Keratinocyte (primary cell): ENCODE data around the gene SMARCD1. TPM values are rescaled to one million over a fixed set of nuclear protein-coding genes. Genes with fewer than 3 reads are reported as not detected.

Experiments
- DNase-seq: peaks from one replicate; pipeline ENCODE4 v3.0.0-alpha.2; 2011; ENCODE audit warnings: low read depth, missing footprints, low spot score
- FAIRE-seq: peaks from 2 replicates; lab custom pipeline; 2011; peaks lifted over from hg19 to GRCh38; lab: Jason Lieb, UNC
- H2AFZ ChIP-seq: 2 replicates; pipeline ENCODE4 v1.6.0; 2012; ENCODE audit warnings: low read length, control low read depth, inconsistent platforms; ENCODE audit not compliant: control insufficient read depth
- H3K27ac ChIP-seq: 2 replicates; pipeline ENCODE4 v1.5.1; 2011; ENCODE audit warnings: low read length; ENCODE audit not compliant: control insufficient read depth, insufficient read depth
- H3K27me3 ChIP-seq: 3 replicates; pipeline ENCODE4 v1.6.0; 2011; ENCODE audit warnings: low read length; ENCODE audit not compliant: control insufficient read depth, insufficient read depth; ENCODE audit errors: extremely low read depth
- H3K36me3 ChIP-seq, 2 experiments: 2 replicates in 1 of 2; 3 replicates in 1 of 2; pipeline ENCODE4 v1.5.1; 2011; ENCODE audit warnings: low read length in 2 of 2, mild to moderate bottlenecking in 1 of 2; ENCODE audit not compliant: control insufficient read depth in 2 of 2, insufficient read depth in 2 of 2; ENCODE audit errors: extremely low read depth in 1 of 2
- H3K4me1 ChIP-seq: 3 replicates; pipeline ENCODE4 v1.5.1; 2011; ENCODE audit warnings: low read length; ENCODE audit not compliant: control insufficient read depth, insufficient read depth; ENCODE audit errors: extremely low read depth
- H3K4me2 ChIP-seq: 3 replicates; pipeline ENCODE4 v1.6.0; 2011; ENCODE audit warnings: low read depth, low read length; ENCODE audit not compliant: control insufficient read depth, insufficient read depth; ENCODE audit errors: extremely low read depth
- H3K4me3 ChIP-seq, 3 experiments: fragments of 200-600 bp in 1 of 3; sonication (generic) in 1 of 3; 2 replicates in 2 of 3; 3 replicates in 1 of 3; pipeline ENCODE4 v1.5.1; 2011 to 2016; ENCODE audit warnings: low read length in 3 of 3, mild to moderate bottlenecking in 3 of 3, control low read depth in 2 of 3, inconsistent platforms in 1 of 3, low read depth in 1 of 3, mixed read lengths in 1 of 3, mixed run types in 1 of 3, moderate library complexity in 1 of 3; ENCODE audit not compliant: control insufficient read depth in 2 of 3, insufficient read depth in 2 of 3; ENCODE audit errors: extremely low read depth in 1 of 3
- H3K79me2 ChIP-seq: 2 replicates; pipeline ENCODE4 v1.6.0; 2012; ENCODE audit warnings: low read length; ENCODE audit not compliant: control insufficient read depth, insufficient read depth
- H3K9ac ChIP-seq: 3 replicates; pipeline ENCODE4 v1.6.0; 2011; ENCODE audit warnings: low read length; ENCODE audit not compliant: control insufficient read depth, insufficient read depth; ENCODE audit errors: extremely low read depth
- H3K9me1 ChIP-seq: 3 replicates; pipeline ENCODE4 v1.6.0; 2011; ENCODE audit warnings: low read length; ENCODE audit not compliant: control insufficient read depth, insufficient read depth; ENCODE audit errors: extremely low read depth
- H3K9me3 ChIP-seq: 2 replicates; pipeline ENCODE4 v1.5.1; 2012; ENCODE audit warnings: low read depth, low read length; ENCODE audit not compliant: control insufficient read depth
- H4K20me1 ChIP-seq: 3 replicates; pipeline ENCODE4 v1.6.0; 2011; ENCODE audit warnings: low read length; ENCODE audit not compliant: control insufficient read depth, insufficient read depth; ENCODE audit errors: extremely low read depth
- EZH2 ChIP-seq: IDR thresholded peaks from one replicate; pipeline ENCODE4 v1.6.1; 2012; ENCODE audit warnings: inconsistent platforms, mild to moderate bottlenecking, low read length, moderate library complexity
- dilution Hi-C: fragments of 300-500 bp; cut with MboI; formaldehyde crosslinking; loops from one replicate; pipeline ENCODE4 v1.7.0; 2020; ENCODE audit warnings: low sequenced_read_pairs; ENCODE audit not compliant: extremely low pct_ligation_motif_present
- polyA plus RNA-seq, 5 experiments: library from polyadenylated mRNA; depleted of rRNA in 3 of 5; stranded (reverse) in 3 of 5; stranded (forward) in 1 of 5; unstranded in 1 of 5; fragments of >200 nt; gene quantifications; 1 replicate in 1 of 5; 2 replicates in 3 of 5; 3 replicates in 1 of 5; pipeline versions ENCODE4 v1.2.1 to v1.2.3, GENCODE V29; 2011 to 2012; ENCODE audit warnings: missing spikeins in 2 of 5, low read depth in 1 of 5, low replicate concordance in 1 of 5
- TF ChIP-seq, protein P1 (sequence below), 3 experiments: IDR thresholded peaks in 1 of 3; conservative IDR thresholded peaks in 1 of 3; optimal IDR thresholded peaks in 1 of 3; 2 replicates in 2 of 3; 3 replicates in 1 of 3; pipeline versions ENCODE3 to v1.5.1; 2011; ENCODE audit warnings: low read length in 3 of 3, mild to moderate bottlenecking in 3 of 3, moderate library complexity in 2 of 3, control low read depth in 1 of 3, inconsistent platforms in 1 of 3; ENCODE audit not compliant: insufficient read depth in 2 of 3; ENCODE audit errors: extremely low read depth in 1 of 3

Gene SMARCD1
- polyA plus RNA-seq, 1 donor (not counting 4 experiments of a cell fraction or from before 2014, with no cell fraction given): 56.6 TPM

DNA sequence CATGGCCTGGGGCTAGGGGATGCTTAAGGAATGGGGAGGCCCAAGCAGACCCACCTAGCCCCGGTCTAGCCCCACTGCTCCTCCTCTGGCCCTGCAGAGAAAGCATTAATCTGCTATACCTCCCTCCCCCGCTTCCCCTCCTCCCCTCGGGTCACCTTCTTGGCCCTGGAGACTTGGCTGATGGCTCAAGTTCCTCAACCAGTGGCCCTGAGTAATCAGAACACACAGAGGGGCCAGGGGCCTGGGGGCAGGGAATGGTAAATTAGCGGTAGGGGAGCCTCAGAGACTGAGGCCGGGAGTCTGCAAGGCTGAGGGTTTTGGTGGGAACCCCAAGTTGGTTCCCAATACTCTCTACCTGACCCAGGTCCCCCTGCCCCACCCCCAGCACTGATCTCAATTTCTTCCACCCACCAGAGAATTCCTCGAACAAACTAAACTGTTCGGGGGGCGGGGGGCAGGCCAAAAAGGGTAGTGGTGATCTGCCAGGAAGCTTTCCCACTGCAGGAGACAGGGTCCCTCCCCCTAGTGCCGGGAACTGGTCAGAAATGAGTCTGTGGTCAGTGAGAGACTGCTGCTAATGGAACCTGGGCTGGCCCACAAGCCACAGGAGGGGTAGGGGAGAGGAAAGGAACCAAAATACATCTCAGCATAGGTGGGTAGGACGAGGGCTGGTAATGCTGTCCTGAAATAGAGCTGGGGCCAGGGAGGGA is 12.8 kb upstream of the SMARCD1 start:
- Histone ChIP-seq H2AFZ (no peak overlapping the region), H3K9me3 (no peaks in the 10 kb centered on the region), H3K27ac (no peak overlapping the region), H3K27me3 (no peaks in the 10 kb centered on the region), H4K20me1 (no peaks in the 10 kb centered on the region), H3K4me3 (no peak overlapping the region), H3K4me1 (peaks cover 7% of the 10 kb centered on the region), H3K79me2 (no peaks in the 10 kb centered on the region), H3K9ac (no peak overlapping the region), H3K9me1 (no peaks in the 10 kb centered on the region), H3K36me3 (no peaks in the 10 kb centered on the region), H3K4me2 (no peak overlapping the region)
- no peak for FAIRE-seq
- TF ChIP-seq, protein P1, sequence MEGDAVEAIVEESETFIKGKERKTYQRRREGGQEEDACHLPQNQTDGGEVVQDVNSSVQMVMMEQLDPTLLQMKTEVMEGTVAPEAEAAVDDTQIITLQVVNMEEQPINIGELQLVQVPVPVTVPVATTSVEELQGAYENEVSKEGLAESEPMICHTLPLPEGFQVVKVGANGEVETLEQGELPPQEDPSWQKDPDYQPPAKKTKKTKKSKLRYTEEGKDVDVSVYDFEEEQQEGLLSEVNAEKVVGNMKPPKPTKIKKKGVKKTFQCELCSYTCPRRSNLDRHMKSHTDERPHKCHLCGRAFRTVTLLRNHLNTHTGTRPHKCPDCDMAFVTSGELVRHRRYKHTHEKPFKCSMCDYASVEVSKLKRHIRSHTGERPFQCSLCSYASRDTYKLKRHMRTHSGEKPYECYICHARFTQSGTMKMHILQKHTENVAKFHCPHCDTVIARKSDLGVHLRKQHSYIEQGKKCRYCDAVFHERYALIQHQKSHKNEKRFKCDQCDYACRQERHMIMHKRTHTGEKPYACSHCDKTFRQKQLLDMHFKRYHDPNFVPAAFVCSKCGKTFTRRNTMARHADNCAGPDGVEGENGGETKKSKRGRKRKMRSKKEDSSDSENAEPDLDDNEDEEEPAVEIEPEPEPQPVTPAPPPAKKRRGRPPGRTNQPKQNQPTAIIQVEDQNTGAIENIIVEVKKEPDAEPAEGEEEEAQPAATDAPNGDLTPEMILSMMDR (optimal IDR thresholded peaks at IDR 0.05 in 1 of 3, IDR thresholded peaks at IDR 0.05 in 1 of 3, conservative IDR thresholded peaks at IDR 0.05 in 1 of 3; ENCODE audit: extremely low read depth in 1 of 3, insufficient read depth in 2 of 3, low read length in 3 of 3): no peak
- TF ChIP-seq EZH2: no peak
- no peak for DNase-seq
- dilution Hi-C loops: loop anchor here (25.0 kb wide), 1 partner anchor 210 kb away; no protein-coding TSS in a partner anchor

DNA sequence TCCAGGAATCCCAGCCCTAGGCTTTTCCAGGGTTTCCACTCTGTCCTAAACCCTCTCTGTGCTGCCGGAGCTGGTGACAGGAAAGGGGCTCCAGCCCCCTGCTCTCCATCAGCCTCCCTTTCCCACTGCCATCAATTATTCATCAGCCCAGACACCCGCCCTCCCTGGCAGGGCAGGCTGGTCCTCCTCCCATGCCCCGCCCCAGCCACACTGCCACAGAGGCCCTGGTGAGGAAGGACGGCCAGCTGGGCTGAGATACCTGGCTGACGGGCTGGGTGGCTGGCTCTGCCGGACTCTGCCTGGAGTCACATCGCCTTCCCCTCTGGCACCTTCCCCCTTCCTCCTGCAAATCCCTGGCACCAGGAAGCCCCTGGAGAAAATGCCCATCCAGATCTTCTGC is 11.9 kb upstream of the SMARCD1 start:
- no peaks in the 10 kb centered on the region for H4K20me1 ChIP-seq
- H3K36me3 ChIP-seq: no peaks in the 10 kb centered on the region
- H3K27me3 ChIP-seq: no peaks in the 10 kb centered on the region
- peaks cover 7% of the 10 kb centered on the region for H3K4me1 ChIP-seq
- no peaks in the 10 kb centered on the region for H3K9me3 ChIP-seq
- no peak overlapping the region for H3K9ac ChIP-seq
- no peak for DNase-seq
- dilution Hi-C loops: loop anchor here (25.0 kb wide), 1 partner anchor 211 kb away; no protein-coding TSS in a partner anchor
- TF ChIP-seq, protein P1 (optimal IDR thresholded peaks at IDR 0.05 in 1 of 3, IDR thresholded peaks at IDR 0.05 in 1 of 3, conservative IDR thresholded peaks at IDR 0.05 in 1 of 3; ENCODE audit: extremely low read depth in 1 of 3, insufficient read depth in 2 of 3, low read length in 3 of 3): no peak
- no peak for TF ChIP-seq EZH2
- no peak overlapping the region for H3K4me2 ChIP-seq
- H3K9me1 ChIP-seq: no peaks in the 10 kb centered on the region
- no peak overlapping the region for H2AFZ ChIP-seq
- no peak overlapping the region for H3K4me3 ChIP-seq
- H3K27ac ChIP-seq: no peak overlapping the region
- no peaks in the 10 kb centered on the region for H3K79me2 ChIP-seq
- no peak for FAIRE-seq
